WERI-Rb-1 (cell line): ENCODE results near the gene DCST1.

Experiments
- DNase-seq: peaks from one replicate; pipeline ENCODE4 v3.0.0-alpha.2; 2020
- H3K27ac ChIP-seq: fragments of 250-450 bp; sonication (Bioruptor Pico); 2 replicates; pipeline ENCODE4 v1.5.1; 2020; ENCODE audit warnings: mild to moderate bottlenecking, moderate library complexity
- H3K27me3 ChIP-seq: fragments of 250-450 bp; sonication (Bioruptor Pico); 2 replicates; pipeline ENCODE4 v1.5.1; 2021; ENCODE audit warnings: mild to moderate bottlenecking, low read depth, moderate library complexity; ENCODE audit not compliant: insufficient read depth, severe bottlenecking
- H3K36me3 ChIP-seq: fragments of 250-450 bp; sonication (Bioruptor Pico); 2 replicates; pipeline ENCODE4 v1.5.1; 2020; ENCODE audit warnings: mild to moderate bottlenecking, moderate library complexity
- H3K4me3 ChIP-seq: 2 replicates; pipeline ENCODE4 v1.5.1; 2011; ENCODE audit warnings: low read depth, mild to moderate bottlenecking, control low read depth, low read length
- H3K9me3 ChIP-seq: fragments of 250-450 bp; sonication (Bioruptor Pico); 2 replicates; pipeline ENCODE4 v1.5.1; 2021; ENCODE audit warnings: mild to moderate bottlenecking, moderate library complexity; ENCODE audit not compliant: severe bottlenecking
- TF ChIP-seq, protein P1 (sequence below): IDR thresholded peaks from 2 replicates; pipeline ENCODE4 v1.5.1; 2011; ENCODE audit warnings: low read depth, mild to moderate bottlenecking, control low read depth, inconsistent platforms, low read length

Gene DCST1

GRCh38 chr1:155057788-155058211 lies 24.2 kb downstream of the DCST1 start:
- no peak for DNase-seq
- Histone ChIP-seq H3K36me3 (peaks cover 76% of the 10 kb centered on the region), H3K27me3 (no peaks in the 10 kb centered on the region), H3K9me3 (no peaks in the 10 kb centered on the region), H3K4me3 (no peak overlapping the region), H3K27ac (no peak overlapping the region)
- TF ChIP-seq, protein P1, sequence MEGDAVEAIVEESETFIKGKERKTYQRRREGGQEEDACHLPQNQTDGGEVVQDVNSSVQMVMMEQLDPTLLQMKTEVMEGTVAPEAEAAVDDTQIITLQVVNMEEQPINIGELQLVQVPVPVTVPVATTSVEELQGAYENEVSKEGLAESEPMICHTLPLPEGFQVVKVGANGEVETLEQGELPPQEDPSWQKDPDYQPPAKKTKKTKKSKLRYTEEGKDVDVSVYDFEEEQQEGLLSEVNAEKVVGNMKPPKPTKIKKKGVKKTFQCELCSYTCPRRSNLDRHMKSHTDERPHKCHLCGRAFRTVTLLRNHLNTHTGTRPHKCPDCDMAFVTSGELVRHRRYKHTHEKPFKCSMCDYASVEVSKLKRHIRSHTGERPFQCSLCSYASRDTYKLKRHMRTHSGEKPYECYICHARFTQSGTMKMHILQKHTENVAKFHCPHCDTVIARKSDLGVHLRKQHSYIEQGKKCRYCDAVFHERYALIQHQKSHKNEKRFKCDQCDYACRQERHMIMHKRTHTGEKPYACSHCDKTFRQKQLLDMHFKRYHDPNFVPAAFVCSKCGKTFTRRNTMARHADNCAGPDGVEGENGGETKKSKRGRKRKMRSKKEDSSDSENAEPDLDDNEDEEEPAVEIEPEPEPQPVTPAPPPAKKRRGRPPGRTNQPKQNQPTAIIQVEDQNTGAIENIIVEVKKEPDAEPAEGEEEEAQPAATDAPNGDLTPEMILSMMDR: peak; percentile 37

GRCh38 chr1:155060736-155061135 lies 27.1 kb downstream of the DCST1 start:
- DNase-seq: no peak
- TF ChIP-seq, protein P1: no peak
- Histone ChIP-seq H3K9me3 (no peaks in the 10 kb centered on the region), H3K4me3 (no peak overlapping the region), H3K27ac (no peak overlapping the region), H3K27me3 (no peaks in the 10 kb centered on the region), H3K36me3 (peaks cover 52% of the 10 kb centered on the region)

DNA sequence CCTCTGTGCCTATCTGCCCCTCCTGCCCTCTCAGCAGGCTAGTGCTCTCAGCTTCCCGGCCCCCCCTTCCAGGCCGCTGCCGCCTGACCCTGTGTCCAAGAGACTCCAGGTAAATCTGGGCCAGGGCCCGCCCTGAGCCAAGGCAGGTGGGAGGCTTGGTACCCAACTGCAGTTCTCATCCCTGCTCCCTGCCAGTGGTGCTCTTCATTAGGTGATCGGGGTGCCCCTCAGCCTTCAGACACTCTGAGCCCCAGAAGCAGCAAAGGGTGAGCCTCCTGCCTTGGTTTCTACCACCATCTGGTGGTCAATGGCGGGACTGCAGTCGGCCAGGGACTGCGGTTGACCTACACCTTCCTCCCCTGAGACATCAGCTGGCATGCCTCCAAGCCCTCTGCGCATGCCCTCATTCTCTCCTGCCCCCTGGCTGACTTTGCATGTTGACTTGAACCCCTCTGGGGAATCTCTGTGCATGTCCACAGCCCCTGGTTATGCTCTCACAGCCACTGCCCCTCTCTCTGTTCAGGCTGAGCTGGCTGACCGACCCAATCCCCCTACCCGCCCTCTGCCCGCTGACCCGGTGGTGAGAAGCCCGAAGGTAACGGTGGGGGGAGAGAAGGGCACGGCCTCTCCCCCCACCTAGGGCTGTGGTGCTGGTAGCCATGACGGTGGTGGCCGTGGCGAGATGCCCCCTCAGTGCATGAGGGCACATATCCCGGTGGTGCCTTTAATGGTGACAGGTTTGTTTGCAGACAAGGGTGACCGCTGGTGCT lies 27.9 kb downstream of the DCST1 start:
- Histone ChIP-seq H3K9me3 (no peaks in the 10 kb centered on the region), H3K36me3 (peaks cover 44% of the 10 kb centered on the region), H3K27ac (no peak overlapping the region; the same call in 1 of the 2 replicates), H3K4me3 (no peak overlapping the region), H3K27me3 (no peaks in the 10 kb centered on the region)
- DNase-seq: peak; percentile 98
- TF ChIP-seq, protein P1: peak; percentile 100

DNA sequence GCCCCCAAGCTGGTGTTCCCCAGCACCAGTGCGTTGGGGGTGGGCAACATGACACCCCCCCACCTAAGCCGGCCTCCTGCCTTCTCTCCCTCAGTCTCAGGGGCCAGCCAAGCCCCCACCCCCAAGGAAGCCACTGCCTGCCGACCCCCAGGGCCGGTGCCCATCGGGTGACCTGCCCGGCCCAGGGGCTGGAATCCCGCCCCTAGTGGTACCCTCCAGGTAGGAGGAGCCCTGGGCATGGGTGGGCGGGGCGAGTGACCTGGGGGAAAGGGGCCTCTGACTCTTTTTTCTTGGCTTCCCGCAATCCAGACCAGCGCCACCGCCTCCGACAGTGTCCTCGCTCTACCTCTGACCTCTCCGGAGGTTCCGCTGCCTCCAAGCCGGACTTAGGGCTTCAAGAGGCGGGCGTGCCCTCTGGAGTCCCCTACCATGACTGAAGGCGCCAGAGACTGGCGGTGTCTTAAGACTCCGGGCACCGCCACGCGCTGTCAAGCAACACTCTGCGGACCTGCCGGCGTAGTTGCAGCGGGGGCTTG lies 28.6 kb downstream of the DCST1 start:
- no peaks in the 10 kb centered on the region for H3K9me3 ChIP-seq
- H3K36me3 ChIP-seq: peaks cover 37% of the 10 kb centered on the region
- TF ChIP-seq, protein P1: no peak
- no peak overlapping the region for H3K27ac ChIP-seq
- H3K27me3 ChIP-seq: no peaks in the 10 kb centered on the region
- peak; percentile 61 for DNase-seq
- H3K4me3 ChIP-seq: no peak overlapping the region

DNA sequence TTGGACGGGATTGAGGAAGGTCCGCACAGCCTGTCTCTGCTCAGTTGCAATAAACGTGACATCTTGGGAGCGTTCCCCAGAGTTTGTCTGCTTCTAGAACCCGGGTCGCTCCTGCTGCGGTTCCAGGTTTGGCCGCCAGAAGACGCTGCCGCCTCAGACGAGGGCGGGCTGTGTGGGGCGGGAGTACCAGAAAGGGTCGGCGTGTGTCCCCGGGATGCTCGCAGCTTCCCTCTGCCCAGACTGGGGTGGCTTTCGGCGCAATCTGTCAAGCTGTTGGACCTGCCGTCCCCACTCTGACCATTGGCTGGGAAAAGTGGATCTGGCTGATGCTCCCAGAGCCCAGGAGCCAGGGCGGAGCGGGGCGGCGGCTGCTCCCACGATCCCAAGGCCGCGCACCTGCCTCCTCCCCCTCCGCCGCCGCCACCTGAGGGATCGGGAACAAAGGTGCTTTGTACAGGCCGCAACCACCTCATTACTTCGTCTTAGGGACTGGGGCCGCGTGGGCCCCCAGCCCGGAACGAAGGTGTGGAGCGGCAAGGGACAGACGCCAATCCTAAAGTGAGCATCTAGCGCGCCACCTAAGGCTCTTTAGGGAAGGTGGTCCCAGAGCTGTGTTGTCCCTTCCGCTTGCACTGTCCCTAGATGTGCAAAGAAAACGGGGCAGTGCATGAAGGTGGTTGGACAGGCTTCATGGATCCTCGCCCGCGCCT lies 29.2 kb downstream of the DCST1 start:
- H3K36me3 ChIP-seq: peaks cover 33% of the 10 kb centered on the region
- H3K27ac ChIP-seq: no peak overlapping the region
- H3K27me3 ChIP-seq: no peaks in the 10 kb centered on the region
- TF ChIP-seq, protein P1: peak; percentile 100
- H3K9me3 ChIP-seq: no peaks in the 10 kb centered on the region
- peak overlapping the region; percentile 60 for H3K4me3 ChIP-seq
- peak; percentile 96 for DNase-seq
